Omental fat pad (tissue), 4 donors: ENCODE measurements around the gene PCCA. TPM values are rescaled to one million over a fixed set of nuclear protein-coding genes. Genes with fewer than 3 reads are reported as not detected.

Experiments used
- ATAC-seq: fragments of 150-250 bp; one replicate; pipeline ENCODE4 v1.9.1; 2016; ENCODE audit warnings: mild to moderate bottlenecking, moderate library complexity; ENCODE audit not compliant: low FRiP score
- DNase-seq: peaks from one replicate; pipeline ENCODE4 v3.0.0-alpha.2; 2019; ENCODE audit warnings: low spot score
- CTCF ChIP-seq, 3 donors: fragments of 450-650 bp; IDR thresholded peaks; one replicate each; pipeline ENCODE4 v1.5.1; 2016 to 2017; ENCODE audit warnings: antibody characterized with exemption in 3 of 3, mild to moderate bottlenecking in 3 of 3, moderate library complexity in 2 of 3
- total RNA-seq, 4 donors: library from RNA; depleted of rRNA; stranded (reverse); fragments of >200 nt; gene quantifications; one replicate each; pipeline ENCODE4 v1.1.0, GENCODE V29; 2016

The PCCA gene
- total RNA-seq, 4 donors from 2014 or later, result 27.5 to 61.6 (median 49.2) TPM

DNA sequence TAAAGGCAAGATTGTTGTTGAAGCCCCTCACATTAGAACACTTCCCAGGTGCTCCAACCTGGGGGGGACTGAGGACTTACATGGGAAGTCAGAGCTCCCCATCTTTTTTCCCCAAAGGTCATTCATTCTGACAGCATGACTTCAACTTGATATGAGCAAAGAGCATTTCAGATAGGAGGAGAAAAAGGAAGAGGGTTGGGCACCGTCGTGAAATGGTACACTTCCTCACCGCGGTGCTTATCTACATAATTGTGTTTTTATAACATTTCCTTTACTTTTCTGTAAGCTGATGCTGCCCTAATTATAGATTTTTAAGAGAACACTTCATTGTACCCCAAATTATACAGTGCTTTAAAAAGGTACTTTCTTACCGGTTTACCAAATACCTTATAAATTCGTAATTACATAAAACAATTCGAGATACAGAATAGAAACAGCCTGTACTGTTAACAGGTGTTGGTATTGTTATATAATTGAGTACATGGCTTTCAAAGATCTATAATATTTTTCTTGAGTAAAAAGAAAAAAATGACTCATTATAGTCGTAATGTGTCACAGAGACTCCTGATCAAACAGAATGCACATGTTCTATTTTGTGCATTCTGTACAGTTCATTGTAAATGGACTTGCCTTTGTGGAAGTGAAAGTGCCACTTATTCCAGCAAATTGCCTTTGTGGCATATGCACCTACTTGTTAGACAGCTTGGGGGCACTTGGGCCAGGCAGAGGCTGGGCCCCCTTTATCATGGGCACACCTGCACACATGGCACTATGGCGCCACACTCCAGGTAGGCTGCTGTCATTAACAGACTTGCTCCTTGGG, 417.9 kb downstream of the PCCA start:
- DNase-seq (no peak), ATAC-seq (no peak)
- no peak for TF ChIP-seq CTCF (IDR thresholded peaks at IDR 0.05)

GRCh38 chr13:100508455-100508854, 419.6 kb downstream of the PCCA start:
- ATAC-seq (no peak), DNase-seq (no peak)
- no peak for TF ChIP-seq CTCF (IDR thresholded peaks at IDR 0.05)

DNA sequence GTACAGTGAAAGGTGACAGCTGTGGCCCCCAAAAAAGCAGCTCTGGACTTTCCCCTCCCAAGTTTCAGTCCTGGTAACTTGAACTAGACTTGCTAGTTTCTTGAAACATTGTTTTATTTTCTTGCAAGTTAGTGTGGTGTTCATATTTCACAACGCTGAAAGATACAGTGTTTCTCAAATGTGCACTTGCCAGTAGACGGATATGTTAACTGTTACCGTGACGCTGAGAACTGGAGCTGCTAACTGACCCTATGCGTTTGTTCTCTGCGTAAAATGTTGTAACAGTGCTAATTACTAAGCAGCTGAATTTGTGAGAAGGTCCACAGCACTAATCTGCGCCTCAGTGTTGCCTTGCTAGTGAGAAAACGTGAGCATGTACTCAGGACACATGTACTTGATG, 420.1 kb downstream of the PCCA start:
- TF ChIP-seq CTCF (IDR thresholded peaks at IDR 0.05), result no peak
- ATAC-seq (no peak), DNase-seq (no peak)

- ATAC-seq (no peak), DNase-seq (no peak)
- no peak for TF ChIP-seq CTCF (IDR thresholded peaks at IDR 0.05)
Measured at GRCh38 chr13:100510208-100510957, 421.5 kb downstream of the PCCA start.

DNA sequence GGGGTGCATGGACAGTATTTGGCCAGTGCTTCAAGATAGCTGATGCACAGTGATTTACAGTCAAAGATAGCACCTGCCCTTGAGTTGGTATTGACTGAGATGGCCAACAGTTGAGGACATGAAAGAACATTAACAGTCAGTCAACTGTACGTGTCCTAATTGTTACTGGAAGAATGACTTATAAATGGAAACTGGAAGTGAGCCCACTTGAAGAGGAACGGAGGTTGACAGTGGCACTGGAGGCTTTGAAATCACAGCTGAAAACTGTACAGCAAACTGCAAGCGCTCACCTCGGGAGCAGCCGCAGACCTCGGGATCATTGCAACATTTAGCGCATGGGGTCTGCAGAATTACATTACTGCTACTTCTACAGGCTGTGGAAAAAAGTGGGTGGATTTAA, 422.6 kb downstream of the PCCA start:
- no peak for ATAC-seq
- DNase-seq, result no peak
- no peak for TF ChIP-seq CTCF (IDR thresholded peaks at IDR 0.05)

DNA sequence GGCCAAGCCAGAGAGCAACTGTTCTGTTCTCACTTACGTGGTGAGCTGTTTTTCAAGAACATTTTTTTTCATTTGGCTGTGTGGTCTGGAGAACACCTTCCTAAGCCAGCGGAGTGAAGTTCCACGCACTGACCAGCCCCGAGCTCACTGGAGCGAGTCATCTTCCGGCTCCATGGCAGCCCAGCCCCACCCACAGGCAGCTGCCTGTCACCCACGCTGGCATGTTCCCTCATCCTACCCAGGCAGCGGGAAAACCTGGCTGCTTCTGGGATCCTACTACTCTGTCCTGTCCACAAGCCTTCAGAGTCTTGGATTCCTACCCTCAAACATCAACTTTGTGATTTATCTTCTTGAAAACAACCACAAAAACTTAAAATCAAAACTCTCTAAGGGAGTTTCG, 423.5 kb downstream of the PCCA start:
- DNase-seq, result no peak
- no peak for TF ChIP-seq CTCF (IDR thresholded peaks at IDR 0.05)
- no peak for ATAC-seq
